ENCODE measurements around the gene CTNND2.

Gene CTNND2

DNA sequence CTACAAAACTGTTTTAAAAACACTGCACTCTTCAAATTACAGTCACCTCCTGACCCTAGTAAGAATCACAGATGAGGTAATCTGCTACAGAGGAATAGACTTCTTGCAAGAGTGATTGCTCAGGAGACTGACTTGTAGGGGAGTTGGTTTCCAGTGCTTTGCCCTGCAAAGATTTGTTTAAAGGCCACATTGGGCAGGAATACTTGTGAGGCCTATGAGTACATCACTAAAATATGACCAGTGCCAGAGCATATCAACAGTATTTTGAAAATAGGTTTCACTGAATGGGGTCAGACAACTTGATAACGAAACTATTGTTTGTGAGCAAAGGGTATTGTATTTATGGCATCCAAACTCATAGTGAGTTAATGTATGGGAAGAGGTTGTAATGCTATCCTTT lies 21.5 kb upstream of the CTNND2 start:
- TF ChIP-seq, protein P1, sequence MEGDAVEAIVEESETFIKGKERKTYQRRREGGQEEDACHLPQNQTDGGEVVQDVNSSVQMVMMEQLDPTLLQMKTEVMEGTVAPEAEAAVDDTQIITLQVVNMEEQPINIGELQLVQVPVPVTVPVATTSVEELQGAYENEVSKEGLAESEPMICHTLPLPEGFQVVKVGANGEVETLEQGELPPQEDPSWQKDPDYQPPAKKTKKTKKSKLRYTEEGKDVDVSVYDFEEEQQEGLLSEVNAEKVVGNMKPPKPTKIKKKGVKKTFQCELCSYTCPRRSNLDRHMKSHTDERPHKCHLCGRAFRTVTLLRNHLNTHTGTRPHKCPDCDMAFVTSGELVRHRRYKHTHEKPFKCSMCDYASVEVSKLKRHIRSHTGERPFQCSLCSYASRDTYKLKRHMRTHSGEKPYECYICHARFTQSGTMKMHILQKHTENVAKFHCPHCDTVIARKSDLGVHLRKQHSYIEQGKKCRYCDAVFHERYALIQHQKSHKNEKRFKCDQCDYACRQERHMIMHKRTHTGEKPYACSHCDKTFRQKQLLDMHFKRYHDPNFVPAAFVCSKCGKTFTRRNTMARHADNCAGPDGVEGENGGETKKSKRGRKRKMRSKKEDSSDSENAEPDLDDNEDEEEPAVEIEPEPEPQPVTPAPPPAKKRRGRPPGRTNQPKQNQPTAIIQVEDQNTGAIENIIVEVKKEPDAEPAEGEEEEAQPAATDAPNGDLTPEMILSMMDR (IDR thresholded peaks at IDR 0.05; ENCODE audit: low read depth, low read length) = no peak

DNA sequence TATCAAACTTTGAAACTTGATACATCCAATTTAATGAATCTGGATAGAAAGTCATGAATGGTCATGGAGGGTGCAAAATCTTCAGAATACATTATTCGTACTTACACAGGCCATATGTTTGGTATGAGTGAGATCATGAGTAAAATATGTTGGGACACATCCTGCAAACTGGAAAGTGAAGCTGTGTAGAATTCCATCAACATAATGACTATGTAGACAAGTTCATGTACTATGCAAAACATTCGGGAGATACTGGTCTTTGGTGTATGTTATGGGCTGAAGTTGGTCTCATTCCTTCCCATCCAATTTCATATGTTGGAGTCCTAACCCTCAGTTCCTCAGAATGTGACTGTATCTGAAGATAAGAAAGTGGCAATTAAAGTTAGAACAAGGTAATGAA lies 18.1 kb upstream of the CTNND2 start:
- no peak overlapping the region for H3K27ac ChIP-seq
- no peak overlapping the region for H3K4me3 ChIP-seq (ENCODE audit: low read depth, low read length)
- TF ChIP-seq, protein P1 (IDR thresholded peaks at IDR 0.05; ENCODE audit: low read depth, low read length) = no peak
- H3K9me3 ChIP-seq (ENCODE audit: severe bottlenecking) = no peaks in the 10 kb centered on the region
- no peaks in the 10 kb centered on the region for H3K27me3 ChIP-seq (ENCODE audit: insufficient read depth, low read depth, severe bottlenecking)
- DNase-seq = no peak
- H3K36me3 ChIP-seq = no peaks in the 10 kb centered on the region

More for the DNA sequence above, 21.5 kb upstream of the CTNND2 start:
- H3K36me3 ChIP-seq = no peaks in the 10 kb centered on the region
- no peak overlapping the region for H3K27ac ChIP-seq
- no peak overlapping the region for H3K4me3 ChIP-seq (ENCODE audit: low read depth, low read length)
- DNase-seq = no peak
- no peaks in the 10 kb centered on the region for H3K27me3 ChIP-seq (ENCODE audit: insufficient read depth, low read depth, severe bottlenecking)
- no peaks in the 10 kb centered on the region for H3K9me3 ChIP-seq (ENCODE audit: severe bottlenecking)

DNA sequence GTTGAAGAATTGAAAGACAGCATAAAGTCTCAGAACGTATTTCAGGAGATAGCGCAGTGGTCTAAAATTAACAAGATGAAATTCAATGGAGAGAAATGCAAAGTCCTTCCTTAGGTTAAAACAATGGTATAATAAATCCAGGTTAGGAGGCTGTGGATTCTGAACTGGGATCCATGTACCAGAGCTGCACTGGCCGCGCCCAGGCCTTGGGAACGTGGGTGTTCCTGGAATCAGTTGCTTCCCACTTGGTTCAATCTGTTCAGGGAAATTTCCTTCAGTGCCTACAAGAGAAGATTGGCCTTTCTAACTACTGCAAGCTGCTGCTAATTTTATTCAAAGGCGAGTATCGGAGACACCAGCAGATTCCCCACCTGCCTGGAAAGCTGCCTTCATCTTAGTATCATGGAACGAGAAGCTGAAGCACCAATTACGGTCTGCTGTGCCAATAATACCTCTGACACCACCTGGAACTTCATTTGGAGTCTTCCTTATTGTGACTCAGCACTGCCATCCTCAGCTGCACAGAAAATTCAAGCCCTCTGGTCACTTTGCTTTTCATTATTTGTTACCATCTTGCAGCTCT lies 14.3 kb upstream of the CTNND2 start:
- Histone ChIP-seq H3K4me3 (ENCODE audit: low read depth, low read length) (no peak overlapping the region), H3K27ac (no peak overlapping the region), H3K9me3 (ENCODE audit: severe bottlenecking) (no peaks in the 10 kb centered on the region), H3K36me3 (no peaks in the 10 kb centered on the region), H3K27me3 (ENCODE audit: insufficient read depth, low read depth, severe bottlenecking) (no peaks in the 10 kb centered on the region)
- no peak for DNase-seq
- TF ChIP-seq, protein P1 (IDR thresholded peaks at IDR 0.05; ENCODE audit: low read depth, low read length) = no peak

DNA sequence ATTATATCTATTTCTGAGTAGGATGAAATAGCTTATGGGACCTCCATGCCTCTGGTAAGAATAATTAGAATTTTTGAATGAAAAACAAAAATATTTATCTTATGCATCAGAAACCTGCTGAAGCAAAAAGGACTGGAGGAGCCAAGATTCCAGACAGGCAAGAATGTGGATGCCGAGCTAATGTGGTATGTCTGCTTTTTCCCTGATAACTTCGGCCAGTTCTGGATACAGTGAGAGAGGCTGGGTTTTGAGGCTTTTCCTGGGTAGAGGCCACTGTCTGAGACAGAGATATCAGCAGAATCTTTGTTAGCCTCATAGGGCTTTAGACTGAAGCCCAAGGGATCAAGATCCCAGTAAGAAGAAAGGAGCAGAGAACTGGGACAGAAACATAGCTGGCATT lies 5.2 kb upstream of the CTNND2 start:
- TF ChIP-seq, protein P1 (IDR thresholded peaks at IDR 0.05; ENCODE audit: low read depth, low read length) = no peak
- Histone ChIP-seq H3K36me3 (no peaks in the 10 kb centered on the region), H3K9me3 (ENCODE audit: severe bottlenecking) (no peaks in the 10 kb centered on the region)

DNA sequence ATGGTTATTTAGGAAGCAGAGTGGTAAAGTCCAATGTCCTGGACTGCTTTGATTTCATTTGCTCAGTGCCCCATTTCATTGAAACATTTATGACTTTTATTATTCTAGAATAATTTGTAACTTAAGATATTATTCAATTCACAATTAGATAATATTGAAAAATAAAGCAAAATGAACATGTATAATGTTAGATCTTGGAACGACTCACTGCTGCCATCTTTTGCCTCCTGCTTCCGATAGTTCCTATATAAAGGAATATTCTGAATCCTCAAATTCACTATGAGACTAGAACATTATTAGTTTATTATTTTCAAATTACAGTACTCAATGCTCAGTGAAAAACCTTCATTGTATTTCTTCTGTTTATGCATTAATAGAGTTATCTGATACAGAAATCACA lies 2.3 kb upstream of the CTNND2 start:
- H3K9me3 ChIP-seq (ENCODE audit: severe bottlenecking) = no peaks in the 10 kb centered on the region
- no peak overlapping the region for H3K4me3 ChIP-seq (ENCODE audit: low read depth, low read length)
- TF ChIP-seq, protein P1 (IDR thresholded peaks at IDR 0.05; ENCODE audit: low read depth, low read length) = no peak
- no peaks in the 10 kb centered on the region for H3K36me3 ChIP-seq
- H3K27ac ChIP-seq = no peak overlapping the region
- no peak for DNase-seq
- H3K27me3 ChIP-seq (ENCODE audit: insufficient read depth, low read depth, severe bottlenecking) = no peaks in the 10 kb centered on the region

More for the DNA sequence above, 5.2 kb upstream of the CTNND2 start:
- H3K27me3 ChIP-seq (ENCODE audit: insufficient read depth, low read depth, severe bottlenecking) = no peaks in the 10 kb centered on the region
- H3K4me3 ChIP-seq (ENCODE audit: low read depth, low read length) = no peak overlapping the region
- no peak overlapping the region for H3K27ac ChIP-seq
- no peak for DNase-seq

DNA sequence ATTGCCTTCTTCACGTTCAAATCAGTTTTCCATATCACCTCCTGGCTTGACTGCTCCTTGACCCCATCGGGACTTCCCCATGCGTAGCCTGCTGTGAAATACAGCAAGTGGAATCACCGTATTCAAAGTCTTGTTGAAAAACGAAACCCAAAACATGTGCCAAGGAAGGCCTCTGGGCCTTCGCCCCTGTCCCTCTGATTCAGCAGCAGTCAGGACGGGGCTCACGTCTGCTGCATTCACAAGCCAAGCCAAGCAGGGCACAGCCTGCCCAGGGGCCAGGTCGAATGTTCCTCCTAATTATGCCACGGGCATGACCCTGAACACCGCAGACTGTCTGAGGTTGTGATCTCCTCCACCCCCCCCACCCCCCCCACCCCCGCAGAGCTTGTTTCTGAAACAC lies 960 bp upstream of the CTNND2 start:
- DNase-seq = no peak
- no peak overlapping the region for H3K4me3 ChIP-seq (ENCODE audit: low read depth, low read length)
- H3K36me3 ChIP-seq = no peaks in the 10 kb centered on the region
- TF ChIP-seq, protein P1 (IDR thresholded peaks at IDR 0.05; ENCODE audit: low read depth, low read length) = no peak
- no peaks in the 10 kb centered on the region for H3K9me3 ChIP-seq (ENCODE audit: severe bottlenecking)
- H3K27ac ChIP-seq = no peak overlapping the region
- no peaks in the 10 kb centered on the region for H3K27me3 ChIP-seq (ENCODE audit: insufficient read depth, low read depth, severe bottlenecking)
